RCC 7860 (cell line): ENCODE results near the gene MICALL2.

ENCODE experiments used
- DNase-seq: peaks from one replicate; pipeline ENCODE4 v3.0.0-alpha.2; 2015; ENCODE audit warnings: low spot score
- FAIRE-seq: peaks from 2 replicates; lab custom pipeline; 2012; peaks lifted over from hg19 to GRCh38; lab: Jason Lieb, UNC

The MICALL2 gene

DNA sequence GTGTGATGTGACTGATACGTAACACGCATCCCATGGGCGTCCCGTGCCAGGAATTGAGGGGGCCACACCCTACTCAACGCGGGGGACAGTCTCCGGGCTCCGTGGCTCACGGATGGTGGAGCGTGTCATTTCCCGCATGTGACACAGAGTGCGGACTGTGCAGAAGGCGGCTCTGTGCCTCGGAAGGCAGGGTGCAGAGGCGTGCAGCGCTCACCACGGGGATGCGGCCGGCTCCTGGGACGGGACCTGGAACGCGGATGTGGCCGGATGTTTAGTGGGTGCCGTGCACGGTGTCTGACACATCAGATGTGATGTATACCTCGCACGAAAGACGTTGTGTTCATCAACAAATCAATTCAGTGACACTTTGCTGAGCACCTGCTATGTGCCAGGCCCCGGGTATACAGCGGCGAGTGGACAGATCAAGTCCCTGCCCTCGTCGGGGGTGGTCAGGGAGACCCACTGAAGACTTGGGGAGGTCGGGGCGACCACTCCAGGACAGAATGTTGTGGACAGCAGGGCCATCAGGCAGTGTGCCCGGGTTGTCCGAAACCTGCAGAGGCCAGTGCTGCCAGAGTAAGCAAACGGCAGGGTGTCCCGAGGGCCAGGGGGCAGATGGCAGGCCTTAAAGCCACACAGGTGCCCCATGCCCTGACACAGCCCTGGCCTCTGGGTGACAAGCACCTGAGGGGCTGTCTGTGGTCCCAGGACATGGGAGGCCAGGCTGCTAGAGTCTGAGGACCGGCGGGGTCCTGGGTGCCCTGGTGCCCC, 38.1 kb downstream of the MICALL2 start:
- DNase-seq (no peak), FAIRE-seq (no peak)

GRCh38 chr7:1419688-1420087, 39.6 kb downstream of the MICALL2 start:
- no peak for FAIRE-seq
- DNase-seq = no peak

GRCh38 chr7:1419310-1419634, 40.0 kb downstream of the MICALL2 start:
- FAIRE-seq = no peak
- DNase-seq = no peak

- FAIRE-seq = no peak
- no peak for DNase-seq
Measured at GRCh38 chr7:1418505-1419309, 40.6 kb downstream of the MICALL2 start.

GRCh38 chr7:1415389-1415990, 43.8 kb downstream of the MICALL2 start:
- FAIRE-seq = no peak
- DNase-seq = no peak

DNA sequence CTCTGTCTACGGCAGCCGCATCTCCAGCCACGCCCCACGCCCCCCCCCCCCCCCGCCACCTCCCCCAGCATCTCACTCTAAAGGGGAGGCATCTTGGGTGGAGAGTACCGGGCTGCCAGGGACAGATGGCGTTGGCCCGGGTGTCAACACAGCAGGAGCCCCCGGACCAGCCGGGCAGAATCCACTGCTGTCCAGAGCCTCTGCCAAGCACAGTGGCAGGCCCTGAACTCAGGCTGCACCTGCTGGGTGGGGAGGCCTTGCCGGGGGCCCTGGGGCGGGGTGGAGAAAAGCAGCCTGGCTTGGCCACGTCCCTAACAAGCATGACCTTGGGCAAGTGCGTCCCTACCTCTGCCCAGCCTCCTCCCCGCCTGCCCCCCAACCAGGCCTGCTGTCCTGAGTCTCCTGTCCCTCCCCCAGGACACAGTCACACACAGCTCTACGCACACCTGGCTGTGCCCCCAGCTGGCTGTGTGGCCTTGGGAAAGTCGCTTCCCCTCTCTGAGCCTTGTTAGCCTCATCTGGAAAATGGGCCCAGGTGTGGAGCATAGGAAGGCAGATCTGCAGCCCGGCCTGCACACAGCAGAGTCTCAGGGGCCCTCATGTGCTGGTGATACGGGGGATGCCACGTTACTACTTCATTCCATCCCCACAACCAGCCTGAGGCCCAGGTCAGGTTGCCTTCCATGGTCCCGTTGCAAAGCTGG, 45.2 kb downstream of the MICALL2 start:
- FAIRE-seq (no peak), DNase-seq (no peak)

- FAIRE-seq = no peak
- DNase-seq = peak; percentile 53
Measured at GRCh38 chr7:1412322-1413261, 46.7 kb downstream of the MICALL2 start.

DNA sequence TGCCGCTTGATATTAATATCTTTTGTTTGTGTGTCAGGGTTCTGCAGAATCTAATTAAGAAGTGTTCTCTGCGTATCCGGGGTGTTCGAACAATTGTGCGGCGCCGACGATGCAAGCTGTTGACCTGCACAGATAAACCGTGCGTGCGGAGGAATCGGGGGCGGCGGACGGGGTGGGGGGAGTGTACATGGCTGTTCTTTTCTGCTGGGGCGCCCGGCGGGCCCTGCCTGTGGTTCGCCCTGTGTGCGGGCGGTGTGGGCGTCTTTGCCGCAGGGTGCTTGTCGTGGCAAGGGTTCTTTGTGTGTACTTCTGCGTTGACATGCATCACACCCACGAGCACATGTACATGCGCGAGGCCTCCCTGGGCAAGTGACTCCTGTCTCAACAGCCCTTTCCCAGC, 47.9 kb downstream of the MICALL2 start:
- FAIRE-seq (no peak), DNase-seq (no peak)

- FAIRE-seq (no peak), DNase-seq (no peak)
Measured at GRCh38 chr7:1410992-1411391, 48.3 kb downstream of the MICALL2 start.

DNA sequence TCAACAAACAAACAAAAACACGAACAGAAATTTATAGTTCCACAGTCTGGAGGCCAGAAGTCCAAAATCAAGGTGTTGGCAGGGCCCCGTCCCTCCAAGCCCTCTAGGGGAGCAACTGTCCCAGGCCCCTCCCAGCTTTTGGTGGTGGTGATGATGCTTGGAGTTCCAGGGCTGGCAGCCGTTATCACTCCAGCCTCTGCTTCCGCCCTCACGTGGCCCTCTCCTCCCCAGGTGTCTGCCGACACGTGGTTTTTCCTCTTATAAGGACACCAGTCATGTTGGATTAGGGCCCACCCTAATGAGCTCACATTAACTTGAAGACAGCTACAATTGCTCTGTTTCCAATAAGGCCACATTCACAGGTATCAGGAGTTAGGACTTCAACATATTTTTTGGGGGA, 49.7 kb downstream of the MICALL2 start:
- DNase-seq (no peak), FAIRE-seq (no peak)

DNA sequence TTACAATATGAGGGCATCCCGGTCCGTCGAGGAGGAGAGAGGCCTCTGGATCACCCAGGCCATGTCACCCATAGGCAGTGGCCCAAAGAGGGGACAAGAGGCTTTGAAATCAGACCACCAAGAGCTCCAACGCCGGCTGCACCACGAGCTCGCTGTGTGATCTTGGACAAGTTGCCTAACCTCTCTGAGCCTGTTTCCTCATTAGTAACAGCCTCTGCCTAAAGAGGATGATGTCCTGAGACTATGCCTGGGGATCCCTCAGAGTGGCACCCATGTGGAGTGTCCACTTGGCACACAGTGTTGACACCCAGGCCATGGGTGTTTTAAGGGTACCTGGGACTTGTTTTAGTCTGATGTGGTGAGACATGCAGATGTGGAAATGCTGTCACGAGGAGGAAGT, 50.8 kb downstream of the MICALL2 start:
- FAIRE-seq (no peak), DNase-seq (no peak)

DNA sequence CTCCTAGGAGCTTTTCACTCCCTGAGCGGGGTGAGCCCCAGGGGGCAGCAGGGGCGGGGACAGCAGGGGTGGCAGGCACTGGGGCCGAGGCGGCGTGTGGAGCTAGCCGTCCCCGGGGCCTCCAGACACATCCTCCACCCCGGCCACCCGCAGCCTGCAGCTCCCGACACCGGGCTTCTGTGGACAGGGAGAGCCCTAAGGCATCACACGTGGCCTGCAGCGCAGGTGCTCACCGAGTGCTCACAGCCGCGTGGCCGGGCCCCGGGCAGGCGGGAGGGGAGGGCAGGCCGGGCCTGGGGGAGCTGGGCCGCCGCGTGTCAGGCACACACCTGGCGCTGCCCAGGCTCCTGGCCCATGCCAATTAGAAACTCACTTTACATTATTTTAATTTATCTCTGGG, 51.4 kb downstream of the MICALL2 start:
- DNase-seq (no peak), FAIRE-seq (no peak)

GRCh38 chr7:1404898-1405548, 54.2 kb downstream of the MICALL2 start:
- no peak for DNase-seq

DNA sequence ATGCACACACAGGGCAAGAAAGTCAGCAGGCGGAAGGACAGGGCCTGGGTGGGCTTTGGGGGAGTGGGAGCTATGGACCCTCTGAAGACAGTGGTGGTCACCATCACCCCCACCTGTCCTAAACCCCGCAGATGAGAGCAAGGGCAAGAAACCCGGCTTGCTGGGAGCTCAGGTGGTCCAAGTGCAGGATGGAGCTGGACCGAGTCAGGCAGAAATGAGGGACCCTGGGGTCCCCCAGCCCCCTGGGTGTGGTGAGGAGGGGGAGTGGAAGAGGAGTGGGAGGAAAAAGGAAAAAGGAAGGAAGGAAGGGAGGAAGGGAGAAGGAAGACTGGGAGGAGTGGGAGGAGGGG, 54.8 kb downstream of the MICALL2 start:
- FAIRE-seq (no peak), DNase-seq (no peak)

More at GRCh38 chr7:1404898-1405548, 54.2 kb downstream of the MICALL2 start:
- no peak for FAIRE-seq

DNA sequence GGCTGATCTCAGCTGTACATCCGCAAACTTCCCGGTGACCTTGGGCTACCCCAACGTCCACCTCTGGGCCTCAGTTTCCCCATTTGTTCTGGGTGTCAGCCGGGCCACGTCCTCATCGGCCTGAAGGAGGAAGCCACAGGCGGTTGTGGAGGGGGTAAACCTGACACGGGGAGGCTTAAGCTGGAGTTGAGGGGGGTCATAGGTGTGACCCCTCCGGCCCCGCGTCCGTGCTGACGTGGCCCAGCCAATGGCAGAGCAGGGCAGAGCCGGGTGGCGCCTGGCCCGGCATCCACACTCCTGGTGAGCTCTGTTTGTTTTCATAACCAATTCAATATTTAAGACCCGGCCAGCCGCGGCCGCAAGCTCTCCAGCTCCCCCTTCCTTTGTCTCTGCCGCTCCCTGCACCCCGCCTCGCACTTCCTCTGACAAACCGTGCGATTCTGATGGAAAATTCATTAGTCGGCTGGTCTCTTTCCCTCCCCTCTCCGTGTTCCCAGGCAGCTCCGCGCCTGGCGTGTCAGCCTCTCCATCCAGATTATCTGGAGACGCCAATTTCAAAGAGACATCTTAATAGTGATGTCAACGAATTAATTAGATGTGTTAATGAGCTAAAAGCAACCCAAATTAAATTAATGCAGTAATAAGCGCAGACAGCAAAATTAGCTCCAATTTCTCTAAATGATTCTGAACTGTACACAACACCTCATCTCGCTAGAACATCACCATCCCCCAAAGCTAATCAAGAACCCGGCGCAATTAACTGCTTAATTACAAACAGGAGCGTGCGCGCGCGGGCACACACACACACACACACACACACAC, 55.4 kb downstream of the MICALL2 start:
- no peak for FAIRE-seq
- no peak for DNase-seq

DNA sequence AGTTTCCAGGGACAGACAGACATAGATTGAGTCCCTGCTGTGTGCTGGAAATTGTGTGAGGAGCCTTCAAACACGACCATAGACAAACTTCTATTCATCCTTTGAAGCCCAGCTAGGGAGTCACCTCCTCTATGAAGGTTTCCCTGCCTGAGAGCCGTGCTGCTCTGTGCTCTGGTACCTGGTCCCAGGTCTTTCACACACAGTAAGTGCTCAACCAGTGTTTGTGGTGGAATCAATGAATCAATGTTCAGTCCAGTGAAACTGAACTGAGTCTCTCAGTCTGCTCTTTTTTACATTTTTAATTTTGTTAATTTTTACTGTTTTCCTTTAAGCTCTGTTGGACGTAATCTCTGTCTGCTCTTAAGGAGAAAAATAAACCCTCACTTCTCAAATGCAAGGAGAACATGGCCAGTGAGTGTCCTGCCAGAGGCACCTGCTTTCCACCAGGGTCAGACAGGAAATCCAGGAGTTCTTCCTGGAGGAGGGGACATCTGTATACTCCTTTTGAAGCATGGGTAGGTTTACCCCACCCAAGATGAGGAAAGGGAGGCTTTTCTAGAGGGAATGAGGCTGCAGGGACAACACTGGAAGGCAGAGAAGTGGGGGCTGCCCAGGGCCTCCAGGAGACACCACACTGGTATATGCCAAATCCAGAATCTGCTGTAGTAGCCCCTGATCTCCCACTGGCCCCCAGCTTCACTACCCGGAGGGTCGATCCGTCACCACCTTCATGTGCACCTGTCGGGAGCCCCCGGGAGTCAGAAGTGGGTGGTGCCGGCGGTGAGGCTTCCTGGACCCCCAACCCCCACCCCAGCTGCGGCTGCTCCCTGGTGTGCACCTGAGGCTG, 56.3 kb downstream of the MICALL2 start:
- no peak for FAIRE-seq
- DNase-seq = no peak

- DNase-seq = no peak
- no peak for FAIRE-seq
Measured at GRCh38 chr7:1402110-1402790, 57.0 kb downstream of the MICALL2 start.

- FAIRE-seq (no peak), DNase-seq (no peak)
Measured at GRCh38 chr7:1401011-1401410, 58.3 kb downstream of the MICALL2 start.
